DOHH2 (cell line): ENCODE measurements around the gene NRXN3.

Source experiments
- H3F3A ChIP-seq: fragments of 200-600 bp; sonication (generic), shearing (Covaris generic); 2 replicates; pipeline ENCODE4 v1.6.0; 2016; ENCODE audit warnings: antibody characterized with exemption, mild to moderate bottlenecking; ENCODE audit not compliant: control insufficient read depth, insufficient read depth
- H3K27ac ChIP-seq: fragments of 200-600 bp; sonication (generic); 2 replicates; pipeline ENCODE4 v1.5.1; 2014; ENCODE audit warnings: low read depth, mild to moderate bottlenecking, low read length, moderate library complexity
- H3K27me3 ChIP-seq: fragments of 200-600 bp; sonication (generic); 2 replicates; pipeline ENCODE4 v1.6.1; 2014; ENCODE audit warnings: mild to moderate bottlenecking, low read length, mixed read lengths; ENCODE audit not compliant: control insufficient read depth
- H3K36me3 ChIP-seq: fragments of 200-600 bp; sonication (generic); 2 replicates; pipeline ENCODE4 v1.6.1; 2014; ENCODE audit warnings: mild to moderate bottlenecking, low read length, moderate library complexity, mixed read lengths; ENCODE audit not compliant: control insufficient read depth
- H3K4me1 ChIP-seq: fragments of 200-600 bp; sonication (generic); 2 replicates; pipeline ENCODE4 v1.6.1; 2014; ENCODE audit warnings: mild to moderate bottlenecking, low read length, mixed read lengths; ENCODE audit not compliant: control insufficient read depth
- H3K4me2 ChIP-seq: fragments of 200-600 bp; sonication (generic); 2 replicates; pipeline ENCODE4 v1.6.0; 2014; ENCODE audit warnings: mild to moderate bottlenecking, low read length, moderate library complexity
- H3K4me3 ChIP-seq: fragments of 200-600 bp; sonication (generic); 2 replicates; pipeline ENCODE4 v1.5.1; 2014; ENCODE audit warnings: mild to moderate bottlenecking, low read length, mixed read lengths
- H3K79me2 ChIP-seq: fragments of 200-600 bp; sonication (generic); 2 replicates; pipeline ENCODE4 v1.6.1; 2014; ENCODE audit warnings: mild to moderate bottlenecking, low read length, mixed read lengths; ENCODE audit not compliant: control insufficient read depth
- H3K9me2 ChIP-seq: fragments of 200-600 bp; sonication (generic); replicated peaks from 2 replicates; pipeline ENCODE4 v1.6.1; 2014; ENCODE audit warnings: mild to moderate bottlenecking, low read length, mixed read lengths; ENCODE audit not compliant: control insufficient read depth
- H3K9me3 ChIP-seq: fragments of 200-600 bp; sonication (generic); 2 replicates; pipeline ENCODE4 v1.6.1; 2014; ENCODE audit warnings: antibody characterized with exemption, low read length, mixed read lengths; ENCODE audit not compliant: control insufficient read depth, insufficient read depth
- H4K20me1 ChIP-seq: fragments of 200-600 bp; sonication (generic); 2 replicates; pipeline ENCODE4 v1.6.0; 2014; ENCODE audit warnings: low read depth, mild to moderate bottlenecking, antibody characterized with exemption, low read length, moderate library complexity; ENCODE audit not compliant: control insufficient read depth, insufficient read depth
- CTCF ChIP-seq: fragments of 200-600 bp; sonication (generic); IDR thresholded peaks from one replicate; pipeline ENCODE4 v1.5.1; 2014; ENCODE audit warnings: antibody characterized with exemption, mild to moderate bottlenecking, low read depth, low read length; ENCODE audit not compliant: poor library complexity, severe bottlenecking
- EZH2phosphoT487 ChIP-seq: fragments of 200-600 bp; sonication (generic); IDR thresholded peaks from 2 replicates; pipeline ENCODE4 v1.6.1; 2017; ENCODE audit warnings: borderline replicate concordance, mild to moderate bottlenecking, antibody characterized with exemption, low read length, moderate library complexity, mixed read lengths

The NRXN3 gene

GRCh38 chr14:78156196-78156595 is 14.0 kb upstream of the NRXN3 start:
- H3K79me2 ChIP-seq: no peaks in the 10 kb centered on the region
- H3K4me3 ChIP-seq: no peak overlapping the region
- no peak overlapping the region for H3K4me2 ChIP-seq
- H3K27me3 ChIP-seq: no peaks in the 10 kb centered on the region
- H3K27ac ChIP-seq: no peak overlapping the region
- TF ChIP-seq CTCF: no peak
- no peak for TF ChIP-seq EZH2phosphoT487
- H3K9me2 ChIP-seq: no peaks in the 10 kb centered on the region
- no peaks in the 10 kb centered on the region for H4K20me1 ChIP-seq
- no peaks in the 10 kb centered on the region for H3F3A ChIP-seq
- no peaks in the 10 kb centered on the region for H3K36me3 ChIP-seq
- H3K9me3 ChIP-seq: no peaks in the 10 kb centered on the region
- no peaks in the 10 kb centered on the region for H3K4me1 ChIP-seq

GRCh38 chr14:78157494-78158437 is 12.4 kb upstream of the NRXN3 start:
- no peak overlapping the region for H3K4me2 ChIP-seq
- no peak for TF ChIP-seq EZH2phosphoT487
- no peak for TF ChIP-seq CTCF
- no peaks in the 10 kb centered on the region for H4K20me1 ChIP-seq
- no peaks in the 10 kb centered on the region for H3K9me2 ChIP-seq
- H3K36me3 ChIP-seq: no peaks in the 10 kb centered on the region
- H3K4me1 ChIP-seq: no peaks in the 10 kb centered on the region
- H3K79me2 ChIP-seq: no peaks in the 10 kb centered on the region
- no peak overlapping the region for H3K27ac ChIP-seq
- no peak overlapping the region for H3K4me3 ChIP-seq
- H3K9me3 ChIP-seq: no peaks in the 10 kb centered on the region
- no peaks in the 10 kb centered on the region for H3F3A ChIP-seq
- peaks cover 1% of the 10 kb centered on the region; the same call in 1 of the 2 replicates for H3K27me3 ChIP-seq

GRCh38 chr14:78162202-78162601 is 8.0 kb upstream of the NRXN3 start:
- TF ChIP-seq CTCF: no peak
- no peak for TF ChIP-seq EZH2phosphoT487
- Histone ChIP-seq H3K9me2 (no peaks in the 10 kb centered on the region), H3K79me2 (no peaks in the 10 kb centered on the region), H3K27me3 (peaks cover 7% of the 10 kb centered on the region; the same call in 1 of the 2 replicates), H3K4me1 (no peaks in the 10 kb centered on the region), H3K9me3 (no peaks in the 10 kb centered on the region), H3F3A (no peaks in the 10 kb centered on the region), H3K4me3 (no peak overlapping the region), H3K36me3 (no peaks in the 10 kb centered on the region), H3K27ac (no peak overlapping the region), H3K4me2 (no peak overlapping the region), H4K20me1 (no peaks in the 10 kb centered on the region)
